GM10266 (cell line): ENCODE data around the gene MDM1.

Experiments
- DNase-seq: peaks from one replicate; pipeline ENCODE4 v3.0.0; 2012; ENCODE audit errors: extremely low spot score
- CTCF ChIP-seq: IDR thresholded peaks from 2 replicates; pipeline ENCODE4 v1.5.1; 2012; ENCODE audit warnings: mild to moderate bottlenecking, low read depth; ENCODE audit not compliant: control insufficient read depth, insufficient read depth; ENCODE audit errors: missing control alignments

MDM1 gene

GRCh38 chr12:68276402-68276930, 55.7 kb downstream of the MDM1 start:
- DNase-seq: no peak
- TF ChIP-seq CTCF: no peak

GRCh38 chr12:68272732-68273131, 59.4 kb downstream of the MDM1 start:
- DNase-seq: no peak
- no peak for TF ChIP-seq CTCF

- DNase-seq: no peak
- no peak for TF ChIP-seq CTCF
Measured at GRCh38 chr12:68271346-68271745, 60.8 kb downstream of the MDM1 start.

GRCh38 chr12:68270358-68270757, 61.8 kb downstream of the MDM1 start:
- no peak for DNase-seq
- no peak for TF ChIP-seq CTCF

GRCh38 chr12:68269779-68270178, 62.4 kb downstream of the MDM1 start:
- no peak for DNase-seq
- no peak for TF ChIP-seq CTCF

GRCh38 chr12:68268967-68269366, 63.2 kb downstream of the MDM1 start:
- DNase-seq: no peak
- TF ChIP-seq CTCF: no peak

- no peak for DNase-seq
- TF ChIP-seq CTCF: no peak
Measured at GRCh38 chr12:68267892-68268396, 64.2 kb downstream of the MDM1 start.
